HL-60/S4 treated with retinoic acid at 250 ng/mL for 4 days and 3 days (cell line): ENCODE results near the gene CCDC3.

ENCODE experiments used
- in situ Hi-C: fragments of 300-500 bp; cut with MboI; formaldehyde crosslinking; loops from 2 replicates; pipeline ENCODE4 v1.7.0; 2022; ENCODE audit warnings: low sequenced_read_pairs

Gene CCDC3

GRCh38 chr10:12965571-12965970 lies 35.9 kb downstream of the CCDC3 start:
- in situ Hi-C loops, result no loop called here

GRCh38 chr10:12962556-12962955 lies 39.0 kb downstream of the CCDC3 start:
- in situ Hi-C loops, result no loop called here

GRCh38 chr10:12961416-12962205 lies 39.9 kb downstream of the CCDC3 start:
- in situ Hi-C loops, result no loop called here

GRCh38 chr10:12960941-12961340 lies 40.6 kb downstream of the CCDC3 start:
- in situ Hi-C loops, result no loop called here

GRCh38 chr10:12960334-12960898 lies 41.1 kb downstream of the CCDC3 start:
- in situ Hi-C loops, result no loop called here

GRCh38 chr10:12958546-12959110 lies 42.9 kb downstream of the CCDC3 start:
- in situ Hi-C loops, result no loop called here

GRCh38 chr10:12957081-12957480 lies 44.4 kb downstream of the CCDC3 start:
- in situ Hi-C loops, result no loop called here

- in situ Hi-C loops, result no loop called here
Observed at GRCh38 chr10:12954866-12955265, 46.6 kb downstream of the CCDC3 start.

GRCh38 chr10:12950583-12951128 lies 50.9 kb downstream of the CCDC3 start:
- in situ Hi-C loops, result no loop called here

- in situ Hi-C loops, result no loop called here
Observed at GRCh38 chr10:12949248-12949647, 52.3 kb downstream of the CCDC3 start.

- in situ Hi-C loops, result no loop called here
Observed at GRCh38 chr10:12947741-12948140, 53.8 kb downstream of the CCDC3 start.

- in situ Hi-C loops, result no loop called here
Observed at GRCh38 chr10:12946372-12946771, 55.1 kb downstream of the CCDC3 start.

GRCh38 chr10:12945690-12946359 lies 55.7 kb downstream of the CCDC3 start:
- in situ Hi-C loops, result no loop called here

- in situ Hi-C loops, result no loop called here
Observed at GRCh38 chr10:12944931-12945330, 56.6 kb downstream of the CCDC3 start.

- in situ Hi-C loops, result no loop called here
Observed at GRCh38 chr10:12943425-12943824, 58.1 kb downstream of the CCDC3 start.

- in situ Hi-C loops, result no loop called here
Observed at GRCh38 chr10:12941966-12942365, 59.5 kb downstream of the CCDC3 start.

GRCh38 chr10:12940791-12941190 lies 60.7 kb downstream of the CCDC3 start:
- in situ Hi-C loops, result no loop called here

- in situ Hi-C loops, result no loop called here
Observed at GRCh38 chr10:12938271-12938670, 63.2 kb downstream of the CCDC3 start.

- in situ Hi-C loops, result no loop called here
Observed at GRCh38 chr10:12937527-12937926, 64.0 kb downstream of the CCDC3 start.

- in situ Hi-C loops, result no loop called here
Observed at GRCh38 chr10:12934777-12935176, 66.7 kb downstream of the CCDC3 start.

- in situ Hi-C loops, result no loop called here
Observed at GRCh38 chr10:12929381-12929780, 72.1 kb downstream of the CCDC3 start.
